Stomach (tissue), 9 donors: ENCODE results near the gene SIPA1. TPM values are rescaled to one million over a fixed set of nuclear protein-coding genes. Genes with fewer than 3 reads are reported as not detected.

ENCODE experiments used
- DNase-seq, 2 donors: peaks; one replicate each; pipeline versions ENCODE4 v3.0.0 to v3.0.0-alpha.2; 2013 to 2019
- H3K27ac ChIP-seq, 5 donors: fragments of 200-600 bp in 4 of 5; sonication (generic) in 4 of 5; one replicate each; pipeline ENCODE4 v1.5.1; 2013 to 2019; ENCODE audit warnings: mild to moderate bottlenecking in 1 of 5, moderate library complexity in 1 of 5
- H3K27me3 ChIP-seq, 3 donors: fragments of 200-600 bp; sonication (generic); one replicate each; pipeline ENCODE4 v1.5.1; 2017 to 2019; ENCODE audit warnings: mixed run types in 1 of 3
- H3K36me3 ChIP-seq, 4 donors: fragments of 200-600 bp; sonication (generic); 1 replicate in 3 of 4; 2 replicates in 1 of 4; pipeline ENCODE4 v1.5.1; 2016 to 2019
- H3K4me1 ChIP-seq, 4 donors: fragments of 200-600 bp; sonication (generic); one replicate each; pipeline ENCODE4 v1.5.1; 2016 to 2019
- H3K4me3 ChIP-seq, 4 donors: fragments of 200-600 bp; sonication (generic) in 3 of 4; one replicate each; pipeline ENCODE4 v1.5.1; 2016 to 2019; ENCODE audit warnings: mild to moderate bottlenecking in 1 of 4
- H3K9me3 ChIP-seq, 4 donors: fragments of 200-600 bp; sonication (generic); one replicate each; pipeline ENCODE4 v1.5.1; 2016 to 2019
- CTCF ChIP-seq, 7 experiments: fragments of 450-650 bp in 4 of 7; fragments of 200-600 bp in 3 of 7; sonication (generic) in 3 of 7; IDR thresholded peaks; one replicate each; pipeline ENCODE4 v1.5.1; 2016 to 2019; ENCODE audit warnings: antibody characterized with exemption in 7 of 7, control low read depth in 2 of 7, mild to moderate bottlenecking in 1 of 7
- EP300 ChIP-seq: sonication (generic); formaldehyde crosslinking; IDR thresholded peaks from one replicate; pipeline ENCODE4 v1.6.1; 2017; ENCODE audit warnings: antibody characterized with exemption
- POLR2A ChIP-seq, 4 donors: fragments of 450-650 bp; IDR thresholded peaks; one replicate each; pipeline ENCODE4 v1.6.1; 2016; ENCODE audit warnings: antibody characterized with exemption in 4 of 4, control low read depth in 2 of 4, mild to moderate bottlenecking in 1 of 4, moderate library complexity in 1 of 4
- POLR2AphosphoS5 ChIP-seq, 3 donors: sonication (generic); formaldehyde crosslinking; IDR thresholded peaks; one replicate each; pipeline ENCODE4 v1.6.1; 2016; ENCODE audit warnings: antibody characterized with exemption in 3 of 3
- WGBS, 5 donors: extraction: QIAGEN DNeasy Blood & Tissue Kit in 3 of 5; methylation state at CpG; one replicate each; pipeline versions ENCODE4 v1.1.5 to v1.1.7; 2013 to 2018; 5-methylcytosine and 5-hydroxymethylcytosine counted together
- intact Hi-C: fragments of 100-400 bp; cut with DNase I; formaldehyde crosslinking; loops from one replicate; pipeline ENCODE4 v1.15.1; 2023; ENCODE audit warnings: low total_unique reads
- polyA plus RNA-seq, 3 donors: library from polyadenylated mRNA; stranded (reverse); fragments of 200-250 nt; gene quantifications; one replicate each; pipeline ENCODE4 v1.2.3, GENCODE V29; 2013
- total RNA-seq, 5 donors: library from RNA; depleted of rRNA; stranded (reverse); fragments of >200 nt; gene quantifications; one replicate each; pipeline versions ENCODE4 v1.1.0 to v1.2.3, GENCODE V29; 2014 to 2016
- donor health status: healthy with polysubstance abuse.
- donor health status: Bipolar disorder and iron deficiency.
- donor health status: healthy.

Gene SIPA1
- total and polyA plus RNA-seq, 8 donors: 13.2 to 80.4 (median 42.4) TPM

- intact Hi-C loops: no loop called here
- H3K27me3 ChIP-seq: no peaks in the 10 kb centered on the region
- H3K4me3 ChIP-seq: peak overlapping the region in 1 of 4 donors; percentile 88
- peak overlapping the region in 1 of 5 donors; percentile 95 for H3K27ac ChIP-seq
- TF ChIP-seq EP300 (no peak), CTCF (IDR thresholded peaks at IDR 0.05) (no peak), POLR2A (IDR thresholded peaks at IDR 0.05) (no peak), POLR2AphosphoS5 (IDR thresholded peaks at IDR 0.05) (no peak)
- H3K4me1 ChIP-seq: peaks cover 35 to 72% (median 58%) of the 10 kb centered on the region in 4 donors
- 38 to 51% (median 44%) methylated on average over 25 to 49 of the region's 49 CpGs for WGBS, 5 donors
- DNase-seq: peak in 1 of 2 donors; percentile 44
- H3K9me3 ChIP-seq: no peaks in the 10 kb centered on the region
- H3K36me3 ChIP-seq: peaks cover 0 to 58% (median 53%) of the 10 kb centered on the region in 4 donors
Observed at GRCh38 chr11:65642014-65642671, 4.2 kb downstream of the SIPA1 start.

- TF ChIP-seq POLR2AphosphoS5 (IDR thresholded peaks at IDR 0.05): no peak
- TF ChIP-seq EP300: no peak
- TF ChIP-seq POLR2A (IDR thresholded peaks at IDR 0.05): no peak
- Histone ChIP-seq H3K4me1 (peaks cover 19 to 72% (median 52%) of the 10 kb centered on the region in 4 donors), H3K9me3 (no peaks in the 10 kb centered on the region), H3K27me3 (no peaks in the 10 kb centered on the region), H3K36me3 (peaks cover 1 to 76% (median 65%) of the 10 kb centered on the region in 4 donors), H3K27ac (no peak overlapping the region), H3K4me3 (no peak overlapping the region)
- 52 to 69% (median 57%) methylated on average over 6 of the region's 6 CpGs for WGBS, 5 donors
- intact Hi-C loops: no loop called here
- no peak for DNase-seq
Observed at GRCh38 chr11:65643971-65644370, 6.1 kb downstream of the SIPA1 start.

DNA sequence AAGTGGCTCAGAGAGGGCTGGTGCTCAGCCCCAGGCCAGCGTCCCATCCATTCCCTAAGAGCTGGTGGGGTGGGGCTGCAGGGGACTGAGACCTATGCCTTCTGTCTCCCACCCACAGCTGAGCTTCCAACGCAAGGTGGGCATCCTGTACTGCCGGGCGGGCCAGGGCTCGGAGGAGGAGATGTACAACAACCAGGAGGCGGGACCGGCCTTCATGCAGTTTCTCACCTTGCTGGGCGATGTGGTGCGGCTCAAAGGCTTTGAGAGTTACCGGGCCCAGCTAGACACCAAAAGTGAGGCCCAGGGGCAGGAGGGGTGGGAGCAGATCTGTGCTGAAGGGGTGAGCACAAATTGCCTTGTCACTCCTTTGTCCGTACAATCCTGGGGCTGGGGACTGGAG lies 6.9 kb downstream of the SIPA1 start:
- no peak for TF ChIP-seq CTCF (IDR thresholded peaks at IDR 0.05)
- TF ChIP-seq EP300: no peak
- no peak for TF ChIP-seq POLR2AphosphoS5 (IDR thresholded peaks at IDR 0.05)
- TF ChIP-seq POLR2A (IDR thresholded peaks at IDR 0.05): no peak
- Histone ChIP-seq H3K9me3 (no peaks in the 10 kb centered on the region), H3K4me1 (peaks cover 11 to 72% (median 50%) of the 10 kb centered on the region in 4 donors), H3K36me3 (peaks cover 10 to 84% (median 74%) of the 10 kb centered on the region in 4 donors), H3K27me3 (no peaks in the 10 kb centered on the region), H3K4me3 (no peak overlapping the region), H3K27ac (no peak overlapping the region)
- WGBS, 5 donors: 82 to 94% (median 85%) methylated on average over 10 to 11 of the region's 11 CpGs
- intact Hi-C loops: no loop called here
- DNase-seq: no peak

GRCh38 chr11:65645710-65646109 lies 7.8 kb downstream of the SIPA1 start:
- intact Hi-C loops: no loop called here
- WGBS, 5 donors: 73 to 77% (median 75%) methylated on average over 10 of the region's 10 CpGs
- Histone ChIP-seq H3K4me1 (peaks cover 20 to 72% (median 50%) of the 10 kb centered on the region in 4 donors), H3K27ac (no peak overlapping the region), H3K27me3 (no peaks in the 10 kb centered on the region), H3K36me3 (peaks cover 17 to 93% (median 82%) of the 10 kb centered on the region in 4 donors), H3K9me3 (no peaks in the 10 kb centered on the region), H3K4me3 (no peak overlapping the region)
- no peak for TF ChIP-seq EP300
- no peak for DNase-seq

DNA sequence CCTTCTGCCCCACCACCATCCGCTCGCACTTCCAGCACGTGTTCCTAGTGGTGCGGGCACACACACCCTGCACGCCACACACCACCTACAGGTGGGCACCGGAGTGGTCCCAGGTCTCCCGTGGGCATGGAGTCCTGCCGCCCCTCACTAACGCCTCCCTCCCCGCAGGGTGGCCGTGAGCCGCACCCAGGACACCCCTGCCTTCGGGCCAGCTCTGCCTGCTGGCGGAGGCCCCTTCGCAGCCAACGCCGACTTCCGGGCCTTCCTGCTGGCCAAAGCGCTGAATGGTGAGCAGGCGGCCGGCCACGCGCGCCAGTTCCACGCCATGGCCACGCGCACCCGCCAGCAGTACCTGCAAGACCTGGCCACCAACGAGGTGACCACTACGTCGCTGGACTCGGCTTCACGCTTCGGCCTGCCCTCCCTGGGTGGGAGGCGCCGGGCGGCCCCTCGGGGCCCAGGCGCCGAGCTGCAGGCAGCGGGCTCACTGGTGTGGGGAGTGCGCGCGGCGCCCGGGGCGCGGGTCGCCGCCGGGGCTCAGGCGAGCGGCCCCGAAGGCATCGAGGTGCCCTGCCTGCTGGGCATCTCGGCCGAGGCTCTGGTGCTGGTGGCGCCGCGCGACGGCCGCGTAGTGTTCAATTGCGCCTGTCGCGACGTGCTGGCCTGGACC lies 8.5 kb downstream of the SIPA1 start:
- H3K36me3 ChIP-seq: peaks cover 17 to 90% (median 85%) of the 10 kb centered on the region in 4 donors
- TF ChIP-seq POLR2A (IDR thresholded peaks at IDR 0.05): no peak
- no peak for TF ChIP-seq POLR2AphosphoS5 (IDR thresholded peaks at IDR 0.05)
- TF ChIP-seq EP300: no peak
- no peak for TF ChIP-seq CTCF (IDR thresholded peaks at IDR 0.05)
- 68 to 92% (median 76%) methylated on average over 27 to 68 of the region's 68 CpGs for whole genome bisulfite sequencing, 5 donors
- peak overlapping the region; percentile 40 to 60 (median 50) for H3K4me3 ChIP-seq
- H3K4me1 ChIP-seq: peaks cover 27 to 72% (median 50%) of the 10 kb centered on the region in 4 donors
- no peaks in the 10 kb centered on the region for H3K9me3 ChIP-seq
- H3K27me3 ChIP-seq: no peaks in the 10 kb centered on the region
- DNase-seq: no peak
- intact Hi-C loops: no loop called here
- H3K27ac ChIP-seq: peak overlapping the region; percentile 51 to 77 (median 65)
